ELF-1 (cell line): ENCODE measurements around the gene GPR146.

Experiments used
- DNase-seq: peaks from one replicate; pipeline ENCODE4 v3.0.0-alpha.2; 2016; ENCODE audit warnings: low read depth, low spot score

The GPR146 gene

DNA sequence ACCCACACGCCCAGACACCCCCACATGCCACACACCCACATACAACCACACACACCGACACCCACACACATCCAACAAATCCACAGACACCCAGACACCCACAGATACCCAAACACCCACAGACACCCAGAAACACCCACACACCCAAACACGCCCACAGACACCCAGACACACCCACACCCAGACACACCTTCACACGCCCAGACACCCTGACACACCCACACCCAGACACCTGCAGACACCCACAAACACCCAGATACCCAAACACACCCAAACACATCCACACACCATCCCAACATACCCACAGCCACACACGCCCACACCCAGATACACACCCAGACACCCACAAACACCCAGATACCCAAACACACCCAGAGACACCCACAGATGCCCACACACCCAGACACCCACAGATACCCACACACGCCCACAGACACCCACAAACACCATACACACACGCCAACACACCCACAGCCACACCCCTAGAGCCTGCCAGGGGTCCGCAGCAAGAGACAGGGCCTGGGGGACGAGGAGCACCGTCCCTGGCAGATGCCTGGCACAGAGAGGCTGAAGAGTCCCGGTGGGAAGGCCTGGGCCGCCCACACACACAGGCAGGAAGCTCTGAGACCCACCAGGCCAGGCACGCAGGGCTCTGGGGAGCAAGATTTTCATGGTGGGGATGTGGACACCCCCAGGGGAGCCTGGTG, 32.9 kb upstream of the GPR146 start:
- no peak for DNase-seq

DNA sequence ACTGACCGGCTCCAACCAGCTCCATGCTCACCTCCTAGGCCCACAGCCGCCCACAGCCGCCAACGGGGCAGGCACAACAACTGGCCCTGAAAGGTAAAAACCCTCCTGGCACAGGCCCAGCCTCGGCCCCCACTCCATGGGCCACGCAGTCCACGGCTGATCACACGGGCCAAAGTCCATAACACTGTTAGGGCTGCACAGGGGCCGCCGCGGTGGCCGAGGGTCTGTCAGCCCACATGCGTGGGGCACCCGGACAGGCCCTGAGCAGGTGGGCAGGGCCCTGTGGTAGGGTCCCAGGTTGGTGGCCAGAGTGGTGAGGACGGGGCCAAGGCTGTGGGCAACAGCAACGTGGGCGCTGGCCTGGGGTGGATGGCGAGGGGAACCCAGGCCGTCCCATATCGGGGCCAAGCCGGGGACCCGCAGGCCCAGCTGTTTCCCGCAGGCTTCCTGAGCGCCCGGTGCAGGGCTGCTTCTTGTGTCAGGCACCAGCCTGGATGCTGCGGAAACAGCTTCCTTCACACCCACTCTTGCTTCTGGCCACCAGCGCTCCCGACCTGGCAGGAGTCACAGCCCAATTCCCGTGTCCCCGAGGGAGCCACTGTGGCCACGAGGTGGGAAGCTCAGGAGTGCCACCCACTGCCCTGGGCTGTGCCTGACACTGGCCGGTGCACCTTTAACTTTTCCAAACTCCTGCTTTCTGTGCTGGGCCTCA, 32.2 kb upstream of the GPR146 start:
- DNase-seq = no peak

DNA sequence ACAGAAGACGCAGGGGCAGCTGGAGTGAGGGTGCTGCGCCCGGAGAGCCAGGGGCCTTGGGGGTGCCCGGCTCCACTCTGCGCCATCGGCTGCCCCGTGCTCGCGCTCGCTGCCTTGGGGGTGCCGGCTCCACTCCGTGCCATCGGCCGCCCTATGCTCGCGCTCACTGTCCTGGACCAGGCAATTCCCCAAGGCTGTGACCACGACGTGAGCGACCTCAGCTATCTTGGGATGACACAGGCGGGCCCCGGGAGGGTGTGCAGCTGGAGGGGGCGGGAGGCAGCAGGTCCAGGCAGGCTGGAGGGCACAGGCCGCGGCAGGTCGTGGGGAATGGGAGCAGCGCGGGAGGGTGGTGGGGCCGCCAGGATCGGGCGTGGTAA, 31.6 kb upstream of the GPR146 start:
- no peak for DNase-seq

DNA sequence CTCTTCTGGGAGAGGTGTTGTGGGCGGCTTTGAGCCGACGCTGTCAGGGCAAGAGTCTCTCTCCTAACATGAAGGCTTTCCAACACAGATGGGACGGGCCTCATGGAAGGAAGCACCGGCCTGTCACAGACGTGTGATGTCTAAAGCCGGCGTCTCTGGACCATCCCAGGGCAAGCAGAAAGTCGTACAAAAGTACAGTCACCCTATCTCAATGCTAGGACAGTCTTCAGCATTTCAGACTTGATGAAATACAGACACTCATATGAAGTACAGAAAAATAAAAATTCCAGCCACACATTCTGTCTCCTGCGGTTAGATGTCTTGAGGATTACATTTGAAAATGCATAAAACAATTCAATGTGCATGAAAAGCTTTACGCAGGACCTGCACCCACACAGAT, 30.8 kb upstream of the GPR146 start:
- no peak for DNase-seq

DNA sequence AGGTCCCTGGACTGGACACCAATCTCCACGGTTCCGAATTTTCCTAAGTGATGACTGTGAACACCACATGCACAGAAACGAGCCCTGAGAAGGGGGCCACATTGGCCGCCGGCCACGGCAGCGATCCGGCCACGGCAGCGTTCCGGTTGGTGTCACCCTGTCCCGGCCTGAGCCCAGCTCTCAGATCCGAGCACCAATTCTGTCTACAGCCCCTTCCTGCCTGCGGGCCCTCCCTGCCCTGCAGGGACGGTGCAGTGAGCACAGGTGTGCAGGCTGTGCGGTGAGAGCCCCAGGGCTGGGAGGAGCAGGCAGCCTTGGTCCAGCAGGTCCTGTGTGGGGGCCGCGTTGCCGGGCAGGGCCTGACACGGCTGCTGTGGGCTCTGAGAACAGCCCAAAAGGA, 29.7 kb upstream of the GPR146 start:
- no peak for DNase-seq

DNA sequence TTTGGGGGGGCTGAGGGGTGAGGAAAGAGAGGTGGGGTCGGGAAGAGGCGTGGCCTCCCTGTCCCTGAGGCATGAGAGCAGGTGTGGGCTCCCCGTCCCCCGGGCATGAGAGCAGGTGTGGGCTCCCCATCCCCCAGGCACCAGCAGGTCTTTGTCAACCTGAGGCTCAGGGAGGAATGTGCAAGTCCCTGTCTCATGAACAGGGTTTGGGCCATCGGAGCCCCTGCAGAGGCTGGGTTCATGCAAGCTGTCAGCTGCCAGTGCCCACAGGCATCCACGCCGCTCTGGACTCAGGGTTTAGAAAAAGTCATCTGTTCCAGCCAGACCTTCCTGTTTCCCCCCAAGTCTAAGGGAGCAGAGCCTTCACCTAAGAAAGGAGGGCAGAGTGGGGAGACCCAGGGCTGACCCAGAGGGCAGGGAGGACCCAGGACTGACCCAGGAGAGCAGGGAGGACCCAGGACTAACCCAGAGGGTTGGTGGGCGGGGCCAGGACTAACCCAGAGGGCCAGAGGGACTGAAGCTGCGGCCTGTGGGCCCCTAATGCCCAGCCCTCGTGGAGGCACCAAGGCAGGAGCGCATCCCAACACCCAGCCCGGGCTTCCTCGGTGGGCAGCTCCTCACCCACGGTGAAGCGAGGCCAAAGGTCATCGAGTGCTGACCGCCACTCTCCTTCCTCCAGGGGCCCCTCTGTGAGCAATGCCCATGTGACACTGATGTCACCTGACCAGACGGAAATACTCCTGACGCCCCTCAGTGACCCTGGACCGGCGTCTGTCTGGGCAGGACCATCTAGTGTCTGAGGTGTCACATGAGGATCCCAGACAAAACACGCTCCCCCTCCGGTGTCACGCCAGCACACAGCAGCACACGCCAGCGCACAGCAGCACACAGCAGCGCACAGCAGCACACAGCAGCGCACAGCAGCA, 28.9 kb upstream of the GPR146 start:
- DNase-seq = no peak

DNA sequence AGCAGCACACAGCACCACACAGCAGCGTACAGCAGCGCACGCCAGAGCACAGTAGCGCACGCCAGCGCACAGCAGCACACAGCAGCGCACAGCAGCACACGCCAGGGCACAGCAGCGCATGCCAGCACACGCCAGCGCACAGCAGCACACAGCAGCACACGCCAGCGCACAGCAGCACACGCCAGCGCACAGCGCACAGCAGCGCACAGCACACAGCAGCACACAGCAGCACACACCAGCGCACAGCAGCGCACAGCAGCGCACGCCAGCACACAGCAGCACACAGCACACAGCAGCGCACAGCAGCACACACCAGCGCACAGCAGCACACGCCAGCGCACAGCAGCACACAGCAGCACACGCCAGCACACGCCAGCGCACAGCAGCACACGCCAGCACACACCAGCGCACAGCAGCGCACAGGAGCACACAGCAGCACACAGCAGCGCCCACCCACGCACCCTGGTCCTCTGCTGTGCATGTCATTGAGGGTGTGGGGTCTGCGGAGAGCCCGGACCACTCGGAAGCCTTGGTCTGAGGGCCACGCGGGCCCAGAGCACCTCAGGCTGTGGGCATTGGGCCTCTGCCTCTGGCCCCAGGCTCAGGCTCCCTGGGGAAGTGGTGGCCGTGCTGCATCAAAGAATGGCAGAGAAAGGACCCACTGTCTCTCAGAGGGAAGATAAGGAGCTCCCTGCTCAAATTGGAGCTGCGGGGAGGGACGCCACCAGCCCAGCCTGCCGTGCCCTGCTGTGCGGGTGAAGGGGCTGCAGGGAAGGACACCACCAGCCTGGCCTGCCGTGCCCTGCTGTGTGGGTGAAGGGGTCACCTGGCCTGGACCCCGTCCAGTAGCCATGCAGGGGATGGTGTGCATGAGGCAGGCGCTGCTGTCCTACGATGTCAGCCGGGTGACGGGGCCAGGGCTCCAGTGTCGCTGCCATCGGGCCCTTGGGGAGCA, 27.5 kb upstream of the GPR146 start:
- no peak for DNase-seq

DNA sequence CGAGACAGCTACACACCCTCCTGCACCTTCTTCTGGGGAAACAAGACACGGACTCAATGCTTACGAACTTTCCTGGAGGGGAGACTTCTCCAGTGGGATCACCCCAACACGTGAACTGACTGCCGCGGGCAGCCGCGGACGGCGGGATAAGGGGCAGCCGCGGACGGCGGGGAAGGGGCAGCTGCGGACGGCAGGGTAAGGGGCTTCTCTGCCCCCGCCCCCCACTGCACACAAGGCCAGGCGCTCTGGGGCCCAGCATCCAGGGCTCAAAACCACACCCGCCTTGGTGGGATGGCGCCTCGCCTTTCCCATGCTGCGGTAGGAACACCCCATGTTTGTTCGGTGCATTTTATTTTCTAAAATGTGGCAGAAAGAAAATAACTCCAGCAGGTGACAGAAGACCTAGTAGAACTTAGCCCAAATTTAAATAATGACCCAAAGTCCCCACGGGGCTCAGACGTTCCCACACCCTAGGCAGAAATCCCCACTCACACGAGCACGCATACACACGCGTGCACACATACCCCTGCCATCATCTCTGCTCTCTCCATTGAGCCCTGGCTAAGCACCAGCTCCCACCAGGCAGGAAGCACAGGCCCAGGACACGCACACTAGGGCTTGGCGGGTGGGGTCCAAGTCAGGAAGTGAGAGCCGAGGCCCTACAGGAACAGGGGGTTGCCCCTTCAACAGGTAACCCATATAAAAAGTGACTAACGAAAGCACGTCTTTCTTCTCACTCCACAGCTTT, 26.6 kb upstream of the GPR146 start:
- no peak for DNase-seq

DNA sequence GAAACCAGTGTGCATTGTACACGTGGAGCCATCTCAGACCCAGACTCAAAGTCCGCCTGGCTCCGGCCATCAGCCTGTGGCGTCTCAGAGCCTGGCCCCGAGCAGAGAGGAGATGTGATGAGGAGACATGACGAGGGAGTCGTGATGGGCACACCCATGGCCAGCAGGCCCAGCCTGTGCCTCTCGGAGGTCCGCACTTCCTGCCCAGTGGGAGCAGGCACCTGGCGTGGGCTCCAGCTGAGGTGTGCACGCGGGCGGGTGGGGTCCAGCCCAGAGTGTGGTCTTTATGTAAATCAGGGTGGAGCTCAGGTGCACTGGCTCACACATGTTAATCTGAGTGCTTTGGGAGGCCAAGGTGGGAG, 26.0 kb upstream of the GPR146 start:
- DNase-seq = no peak

DNA sequence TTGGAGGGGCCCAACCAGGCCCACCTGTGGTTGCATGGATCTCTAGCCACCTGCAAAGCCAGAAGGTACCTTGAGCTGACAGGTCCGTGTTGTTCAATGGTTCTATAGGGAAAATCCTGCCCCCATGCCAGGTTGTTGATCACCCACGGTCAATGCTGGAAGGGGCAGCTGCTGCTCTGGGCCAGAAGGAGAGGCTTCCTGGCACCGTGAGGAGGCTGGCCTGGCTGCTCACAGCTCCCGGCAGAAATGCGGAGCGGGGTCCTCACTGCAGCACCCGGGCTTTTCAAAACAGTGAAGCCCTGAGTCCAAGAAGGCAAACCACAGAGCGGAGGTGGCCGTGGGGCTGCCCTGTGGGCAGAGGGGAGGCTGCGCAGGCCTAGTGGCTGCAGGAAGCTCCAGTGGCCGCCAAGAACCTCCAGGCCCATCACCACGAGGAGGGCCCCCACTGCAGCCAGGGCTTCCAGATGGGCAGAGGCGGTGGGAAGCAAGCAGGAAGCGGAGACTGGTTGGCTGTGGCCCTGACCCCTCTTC, 25.0 kb upstream of the GPR146 start:
- DNase-seq = no peak

DNA sequence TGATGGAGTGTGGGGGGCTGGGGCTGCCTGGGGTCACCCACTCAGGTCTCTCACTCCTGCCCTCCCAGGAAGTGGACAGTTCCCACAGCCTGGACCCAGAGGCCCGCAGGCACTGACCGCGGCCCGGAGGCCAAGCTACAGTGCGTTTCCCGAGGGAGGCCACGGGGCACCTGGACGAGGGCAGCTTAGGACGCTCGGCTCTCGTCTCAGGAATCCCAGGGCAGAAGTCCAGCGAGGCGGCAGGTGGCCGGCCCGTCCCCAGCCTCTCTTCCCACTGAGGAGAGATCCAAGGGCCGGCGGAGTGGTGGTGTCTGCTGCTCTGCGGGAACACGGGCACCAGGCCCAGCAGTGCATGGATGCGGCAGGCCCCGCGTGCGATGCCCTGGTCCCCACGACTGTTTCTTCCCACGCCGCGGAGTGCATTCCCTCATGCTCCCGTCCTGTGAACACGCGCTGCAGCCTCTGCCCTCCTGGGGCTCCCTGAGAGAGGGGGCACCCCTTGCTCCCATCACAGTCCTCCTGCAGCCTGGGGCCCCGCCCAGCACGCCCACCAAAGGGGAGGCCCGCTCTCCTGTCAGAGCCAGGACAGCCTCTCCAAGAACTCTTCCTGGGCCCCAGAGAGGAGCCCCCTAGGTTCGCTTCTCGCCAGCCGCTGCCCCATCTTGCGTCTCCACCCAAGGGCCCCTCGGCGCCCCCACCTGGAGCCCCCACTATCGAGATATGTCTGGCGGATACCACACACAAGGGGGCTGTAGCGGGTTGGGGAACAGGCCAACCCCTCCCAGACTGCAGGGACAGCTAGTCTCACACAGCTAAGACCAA, 24.3 kb upstream of the GPR146 start:
- no peak for DNase-seq

DNA sequence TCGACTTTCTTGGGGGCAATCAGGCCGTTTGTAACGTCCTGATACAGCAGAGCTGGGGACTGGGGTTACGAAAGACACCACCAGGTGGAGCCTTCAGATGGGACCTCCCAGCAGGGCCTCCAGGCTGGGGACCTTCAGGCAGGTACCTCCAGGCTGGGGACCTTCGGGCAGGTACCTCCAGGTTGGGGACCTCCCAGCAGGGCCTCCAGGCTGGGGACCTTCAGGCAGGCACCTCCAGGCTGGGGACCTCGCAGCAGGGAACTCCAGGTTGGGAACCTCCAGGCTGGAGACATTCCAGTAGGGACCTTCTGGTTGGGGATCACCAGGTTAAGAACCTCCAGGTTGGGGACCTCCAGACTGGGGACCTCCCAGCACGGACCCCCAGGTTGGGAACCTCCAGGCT, 23.5 kb upstream of the GPR146 start:
- no peak for DNase-seq

DNA sequence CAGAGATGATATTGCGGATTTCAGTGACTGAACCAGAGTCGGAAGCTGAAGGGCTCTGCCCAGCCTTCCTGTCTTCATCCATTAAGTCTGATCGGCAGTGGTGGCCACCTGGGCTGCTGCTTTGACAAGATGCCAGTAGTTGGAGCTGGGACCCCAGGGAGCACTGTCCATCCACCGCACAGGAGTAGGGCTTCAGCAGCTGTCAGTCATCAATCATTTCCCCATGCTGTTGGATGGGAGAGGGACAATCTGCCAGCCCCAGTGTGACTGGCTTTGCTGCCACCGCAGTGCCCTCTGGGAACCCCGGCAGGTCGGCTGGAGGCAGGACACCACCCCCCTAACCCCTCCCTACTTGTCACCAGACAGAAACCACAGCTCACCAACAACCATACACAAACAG, 23.0 kb upstream of the GPR146 start:
- no peak for DNase-seq

DNA sequence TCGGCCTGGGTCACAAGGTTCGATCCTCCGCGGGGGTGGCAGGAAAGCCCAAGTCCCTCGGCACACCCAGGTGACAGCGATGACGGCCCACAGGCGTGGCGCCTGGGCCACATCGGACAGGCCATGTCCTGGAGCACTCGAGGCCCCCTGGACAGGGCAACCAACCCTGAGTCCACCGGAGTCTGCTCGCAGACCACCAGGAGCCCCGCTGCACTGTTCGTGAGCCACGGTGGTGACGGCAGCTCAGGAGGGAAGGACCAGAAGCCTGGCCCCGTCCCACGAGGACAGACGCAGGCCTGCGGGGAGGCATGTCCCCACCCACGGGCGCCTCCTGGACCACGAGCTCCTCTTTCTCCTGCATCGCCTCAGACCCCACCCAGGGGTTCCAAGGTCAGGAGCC, 22.4 kb upstream of the GPR146 start:
- no peak for DNase-seq

DNA sequence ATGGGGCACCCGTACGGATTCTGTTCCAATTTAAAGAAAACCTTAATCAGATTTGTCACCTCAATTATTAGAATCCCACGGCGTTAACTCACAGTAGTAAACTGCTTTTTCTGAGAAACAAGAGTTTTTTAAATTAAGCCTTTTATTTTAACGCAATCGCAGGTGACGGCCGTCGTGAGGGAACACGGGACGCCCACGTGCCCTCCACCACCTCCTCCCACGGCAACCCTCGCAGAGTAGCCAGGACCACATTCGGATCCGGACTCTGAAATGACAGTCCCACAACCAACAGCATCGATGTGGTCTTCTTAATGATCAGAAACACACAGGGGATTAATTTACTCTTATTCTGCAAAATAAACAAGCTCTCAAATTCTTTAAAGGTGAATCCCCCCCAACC, 22.0 kb upstream of the GPR146 start:
- DNase-seq = no peak

DNA sequence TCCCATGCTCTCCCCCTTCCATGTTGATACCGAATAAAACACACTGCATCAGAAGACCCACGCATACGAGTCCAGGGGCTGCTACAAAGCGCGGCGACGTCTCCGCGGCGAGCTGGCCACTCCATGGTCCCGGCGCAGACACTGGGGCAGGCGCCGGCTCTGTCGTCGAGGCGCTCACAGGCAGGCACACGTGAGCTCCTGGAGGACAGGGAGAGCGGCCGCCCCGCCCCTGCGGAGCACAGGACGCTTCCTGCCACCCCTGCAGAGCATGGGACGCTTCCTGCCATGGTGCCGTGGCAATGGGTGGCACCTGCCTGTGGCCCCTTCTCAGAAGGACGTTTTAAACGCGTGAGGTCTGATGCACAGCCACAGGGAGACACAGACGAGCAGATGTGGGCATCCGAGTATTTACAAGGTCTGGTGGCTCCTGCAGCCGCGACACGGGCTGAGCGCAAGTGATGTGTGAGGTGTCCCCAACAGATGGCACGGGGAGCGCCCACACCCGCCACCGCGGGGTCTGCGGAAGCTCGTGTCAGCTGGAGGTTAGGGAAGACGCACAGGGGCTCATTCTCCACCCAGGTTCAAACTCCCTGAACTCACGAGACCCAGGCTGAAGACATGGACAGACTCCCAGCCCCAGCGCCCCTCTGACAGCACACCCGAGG, 21.4 kb upstream of the GPR146 start:
- DNase-seq = no peak

DNA sequence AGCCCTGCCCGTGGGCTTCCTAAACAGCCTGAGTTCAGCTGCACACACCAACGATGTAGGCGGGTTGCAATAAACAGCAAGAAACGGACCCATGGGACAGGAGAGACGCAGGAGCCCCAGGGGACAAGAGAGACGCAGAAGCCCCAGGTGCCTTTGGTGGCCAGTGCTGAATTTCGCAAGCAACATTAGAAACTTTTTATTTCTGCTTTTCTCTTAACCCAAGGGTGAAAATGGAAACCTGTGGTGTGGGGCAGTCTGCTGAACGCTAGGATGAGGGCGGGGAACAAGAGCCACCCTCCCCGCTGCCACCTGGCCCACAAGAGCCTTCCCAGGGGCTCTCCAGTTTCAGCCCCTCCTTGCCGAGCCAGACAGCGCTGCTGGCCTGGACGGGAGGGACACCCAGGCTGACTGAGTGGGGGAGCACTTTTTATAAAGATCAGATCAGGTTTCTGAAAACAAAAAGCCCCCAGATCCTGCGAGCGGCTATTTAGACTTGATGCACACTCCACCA, 20.0 kb upstream of the GPR146 start:
- no peak for DNase-seq

DNA sequence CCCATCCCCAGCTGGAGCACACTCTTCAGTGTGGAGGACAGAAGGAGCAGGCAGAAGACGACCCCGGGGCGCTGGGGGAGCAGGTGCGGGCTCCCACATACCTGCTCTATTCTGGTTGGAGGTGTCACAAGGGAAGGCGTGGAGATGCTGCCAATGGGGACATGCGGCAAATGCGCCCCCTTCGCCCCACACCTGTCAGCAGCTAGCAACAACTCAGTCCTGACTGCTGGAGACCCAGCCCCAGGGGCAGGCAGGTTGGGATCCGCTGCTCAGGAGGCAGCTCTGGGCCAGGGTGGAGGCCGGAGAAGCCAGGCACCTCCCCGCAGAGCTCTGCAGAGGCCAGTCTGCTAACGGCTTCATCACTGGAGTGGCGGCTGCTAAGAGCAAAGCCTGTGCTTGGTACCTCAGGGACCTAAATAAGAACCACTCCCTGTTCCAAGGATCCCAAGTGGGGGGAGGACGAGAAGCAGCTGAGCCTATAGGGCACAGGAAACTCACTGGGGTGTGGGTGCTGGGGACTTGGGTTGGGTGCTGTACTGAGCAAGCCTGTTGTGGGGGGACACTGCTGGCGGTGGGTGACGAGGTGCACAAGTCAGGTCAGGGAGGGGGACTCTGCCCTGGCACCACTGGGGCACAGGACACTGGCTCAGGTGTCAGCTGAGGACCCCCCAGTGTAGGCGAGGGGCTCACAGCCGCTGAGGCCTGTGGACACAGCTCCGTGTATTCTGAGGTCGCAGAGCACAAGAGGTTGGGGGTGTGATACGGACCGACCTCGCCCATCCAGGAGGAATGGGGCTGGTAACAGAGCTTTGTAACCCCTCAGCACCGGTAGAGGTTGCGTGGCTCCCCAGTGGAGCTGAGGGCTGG, 19.2 kb upstream of the GPR146 start:
- DNase-seq = no peak
